HFFc6 (cell line): ENCODE data around the gene DNAAF3. TPM values are rescaled to one million over a fixed set of nuclear protein-coding genes. Genes with fewer than 3 reads are reported as not detected.

Experiments
- DNase-seq: peaks from one replicate; pipeline ENCODE4 v3.0.0-alpha.2; 2018
- H3K27ac Mint-ChIP-seq: 2 replicates; pipeline ENCODE4 v1.8.0; 2020; ENCODE audit warnings: mild to moderate bottlenecking, mixed read lengths
- H3K27me3 Mint-ChIP-seq: 2 replicates; pipeline ENCODE4 v1.8.0; 2021; ENCODE audit warnings: mild to moderate bottlenecking, moderate library complexity, mixed read lengths; ENCODE audit not compliant: insufficient read depth
- H3K36me3 Mint-ChIP-seq: 2 replicates; pipeline ENCODE4 v1.8.0; 2021; ENCODE audit warnings: low read depth, mixed read lengths
- H3K4me1 Mint-ChIP-seq: 2 replicates; pipeline ENCODE4 v1.8.0; 2020; ENCODE audit warnings: low read depth, mixed read lengths
- H3K4me3 Mint-ChIP-seq: 2 replicates; pipeline ENCODE4 v1.8.0; 2020; ENCODE audit warnings: mild to moderate bottlenecking, moderate library complexity, mixed read lengths
- H3K9me3 Mint-ChIP-seq: 2 replicates; pipeline ENCODE4 v1.8.0; 2020; ENCODE audit warnings: mild to moderate bottlenecking, mixed read lengths
- total RNA-seq, 6 experiments: library from RNA; stranded (reverse); fragmentation: NEBNext Ultra II Directional; extraction: Animal tissue kit (Norgen Biotek cat#: 25700); gene quantifications; 2 replicates in 1 of 6; 3 replicates in 5 of 6; pipeline ENCODE4 v1.2.3, GENCODE V29; 2021
- TF ChIP-seq, protein P1 (sequence below): fragments of 200-600 bp; sonication (generic); IDR thresholded peaks from 2 replicates; pipeline ENCODE4 v1.5.0; 2021; ENCODE audit warnings: antibody characterized with exemption, mild to moderate bottlenecking

DNAAF3 gene
- total RNA-seq, 6 experiments from 2014 or later = 0.20 to 1.1 (median 0.72) TPM

DNA sequence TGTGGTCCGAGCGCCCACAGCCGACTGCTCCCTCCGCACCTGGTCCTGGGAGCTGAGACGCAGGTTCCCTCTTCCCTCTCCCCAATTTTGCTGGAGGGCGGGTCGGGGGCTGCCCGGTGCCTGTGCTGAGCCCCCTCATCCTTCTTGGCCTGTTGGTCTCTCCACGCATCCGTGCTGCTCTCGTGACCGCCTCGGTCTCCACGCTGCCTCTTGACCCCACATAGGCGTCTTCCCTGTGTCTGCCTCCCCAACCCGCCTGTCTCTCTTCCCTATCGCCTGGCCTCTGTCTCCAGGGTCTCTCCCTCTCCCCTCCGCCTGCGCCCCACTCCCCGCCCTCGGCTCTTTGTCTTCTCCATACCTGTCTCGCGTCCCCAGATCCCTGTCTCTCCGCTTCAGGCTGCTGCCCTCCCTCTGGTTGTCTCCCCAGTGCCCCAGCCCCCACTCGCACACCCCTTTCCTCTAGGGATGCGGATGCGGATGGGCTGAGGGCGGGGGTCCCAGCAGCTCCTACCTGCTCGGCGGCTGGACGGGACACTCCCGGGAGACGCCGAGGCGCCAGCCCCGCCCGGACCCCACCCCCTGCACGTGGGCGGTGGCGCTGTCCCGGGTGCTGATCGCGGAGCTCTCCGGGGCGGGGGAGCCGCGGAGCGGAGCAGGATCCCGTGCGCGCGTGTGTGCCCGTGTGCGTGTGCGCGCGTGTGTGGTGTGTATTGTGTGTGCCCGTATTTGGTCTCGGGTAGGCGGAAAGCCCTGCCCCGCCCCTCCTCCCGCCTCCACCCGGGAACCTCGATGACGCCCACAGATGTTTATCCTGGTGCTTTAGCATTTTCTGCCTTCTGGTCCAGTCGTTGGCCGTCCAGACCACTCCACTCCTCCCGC is 13.4 kb upstream of the DNAAF3 start, which contains the start of gene SYT5:
SYT5 (minus strand) TSS at position 684 of the 879 bp plus-strand sequence. CDS start 1,248 bp downstream, outside the sequence.
- peak within 1 kb of the TSS; percentile 94 for H3K27ac Mint-ChIP-seq
- H3K9me3 Mint-ChIP-seq = no peaks in the 10 kb centered on the region
- H3K4me3 Mint-ChIP-seq = peak within 1 kb of the TSS; percentile 83
- H3K36me3 Mint-ChIP-seq = peaks cover 4% of the 10 kb centered on the region; the same call in 1 of the 2 replicates
- peaks cover 17% of the 10 kb centered on the region for H3K27me3 Mint-ChIP-seq
- TF ChIP-seq, protein P1, sequence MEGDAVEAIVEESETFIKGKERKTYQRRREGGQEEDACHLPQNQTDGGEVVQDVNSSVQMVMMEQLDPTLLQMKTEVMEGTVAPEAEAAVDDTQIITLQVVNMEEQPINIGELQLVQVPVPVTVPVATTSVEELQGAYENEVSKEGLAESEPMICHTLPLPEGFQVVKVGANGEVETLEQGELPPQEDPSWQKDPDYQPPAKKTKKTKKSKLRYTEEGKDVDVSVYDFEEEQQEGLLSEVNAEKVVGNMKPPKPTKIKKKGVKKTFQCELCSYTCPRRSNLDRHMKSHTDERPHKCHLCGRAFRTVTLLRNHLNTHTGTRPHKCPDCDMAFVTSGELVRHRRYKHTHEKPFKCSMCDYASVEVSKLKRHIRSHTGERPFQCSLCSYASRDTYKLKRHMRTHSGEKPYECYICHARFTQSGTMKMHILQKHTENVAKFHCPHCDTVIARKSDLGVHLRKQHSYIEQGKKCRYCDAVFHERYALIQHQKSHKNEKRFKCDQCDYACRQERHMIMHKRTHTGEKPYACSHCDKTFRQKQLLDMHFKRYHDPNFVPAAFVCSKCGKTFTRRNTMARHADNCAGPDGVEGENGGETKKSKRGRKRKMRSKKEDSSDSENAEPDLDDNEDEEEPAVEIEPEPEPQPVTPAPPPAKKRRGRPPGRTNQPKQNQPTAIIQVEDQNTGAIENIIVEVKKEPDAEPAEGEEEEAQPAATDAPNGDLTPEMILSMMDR = no peak
- DNase-seq = no peak
- peaks cover 32% of the 10 kb centered on the region for H3K4me1 Mint-ChIP-seq

DNA sequence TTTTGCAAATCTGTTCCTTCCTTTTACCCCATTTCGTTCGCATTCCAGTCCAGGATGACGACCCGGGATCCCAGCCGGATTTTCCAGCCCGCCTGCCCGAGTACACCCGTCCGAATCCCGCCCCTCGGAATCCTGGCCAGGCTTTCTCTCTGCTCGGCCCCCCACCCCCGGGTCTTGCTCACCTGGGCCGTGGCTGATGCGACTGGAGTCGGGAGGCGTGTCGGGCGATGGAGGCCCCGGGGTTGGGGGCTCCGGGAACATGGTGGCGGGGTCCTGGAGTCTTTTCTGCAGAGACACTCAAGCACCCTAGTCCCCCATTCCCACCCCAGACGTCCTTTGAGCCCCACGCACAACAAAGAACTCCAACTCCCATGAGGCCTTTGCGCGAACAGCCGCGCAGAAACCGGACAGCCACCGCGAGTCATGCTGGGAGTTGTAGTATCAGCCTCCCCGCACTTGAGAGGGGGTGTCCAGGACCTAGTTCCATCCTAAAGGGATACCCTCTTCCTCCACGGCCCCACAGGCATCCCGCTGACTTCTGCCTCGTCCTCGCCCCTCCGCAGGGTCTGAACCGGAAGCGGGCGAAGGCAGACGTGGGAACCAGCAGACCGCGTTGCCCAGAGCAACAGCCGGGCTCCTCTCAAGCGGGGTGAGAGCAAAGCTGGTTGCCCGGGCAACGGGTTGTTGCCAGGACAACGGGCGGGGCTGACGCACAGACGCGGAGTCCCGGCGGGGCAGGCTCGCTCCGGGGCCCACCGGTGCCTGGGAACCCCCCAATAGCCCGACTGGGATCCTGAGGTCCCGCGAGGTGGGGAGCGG is 12.6 kb upstream of the DNAAF3 start:
- Mint-ChIP-seq H3K27me3 (peaks cover 13% of the 10 kb centered on the region), H3K4me3 (peak overlapping the region; percentile 83)
- peak; percentile 86 for DNase-seq

DNA sequence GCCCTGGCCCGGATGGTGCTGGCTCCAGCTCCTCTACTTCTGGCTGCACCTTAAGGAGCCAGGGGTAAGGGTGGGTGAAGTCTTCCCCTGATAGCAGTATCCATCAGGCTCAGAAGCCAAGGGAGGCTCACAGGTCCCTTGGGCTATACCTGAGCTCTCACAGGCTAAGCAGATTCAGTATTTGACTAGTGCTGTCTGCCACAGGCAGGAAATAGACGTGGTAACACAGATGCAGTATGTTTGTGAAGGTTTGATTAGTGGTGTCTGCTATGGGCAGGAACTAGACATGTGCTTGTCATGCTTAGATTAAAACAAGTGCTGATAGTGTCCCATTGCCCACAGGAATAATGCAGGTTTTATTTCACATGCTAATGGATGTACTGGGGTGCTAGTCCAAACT is 9.7 kb upstream of the DNAAF3 start:
- H3K4me3 Mint-ChIP-seq = no peak overlapping the region
- H3K9me3 Mint-ChIP-seq = no peaks in the 10 kb centered on the region
- DNase-seq = no peak
- H3K4me1 Mint-ChIP-seq = peaks cover 51% of the 10 kb centered on the region
- peaks cover 11% of the 10 kb centered on the region for H3K27me3 Mint-ChIP-seq
- TF ChIP-seq, protein P1 = no peak
- H3K27ac Mint-ChIP-seq = no peak overlapping the region
- peaks cover 4% of the 10 kb centered on the region; the same call in 1 of the 2 replicates for H3K36me3 Mint-ChIP-seq

More for the DNA sequence above, 12.6 kb upstream of the DNAAF3 start:
- H3K27ac Mint-ChIP-seq = peak overlapping the region; percentile 94
- no peaks in the 10 kb centered on the region for H3K9me3 Mint-ChIP-seq
- H3K36me3 Mint-ChIP-seq = peaks cover 4% of the 10 kb centered on the region; the same call in 1 of the 2 replicates
- TF ChIP-seq, protein P1 = no peak
- H3K4me1 Mint-ChIP-seq = peaks cover 32% of the 10 kb centered on the region

DNA sequence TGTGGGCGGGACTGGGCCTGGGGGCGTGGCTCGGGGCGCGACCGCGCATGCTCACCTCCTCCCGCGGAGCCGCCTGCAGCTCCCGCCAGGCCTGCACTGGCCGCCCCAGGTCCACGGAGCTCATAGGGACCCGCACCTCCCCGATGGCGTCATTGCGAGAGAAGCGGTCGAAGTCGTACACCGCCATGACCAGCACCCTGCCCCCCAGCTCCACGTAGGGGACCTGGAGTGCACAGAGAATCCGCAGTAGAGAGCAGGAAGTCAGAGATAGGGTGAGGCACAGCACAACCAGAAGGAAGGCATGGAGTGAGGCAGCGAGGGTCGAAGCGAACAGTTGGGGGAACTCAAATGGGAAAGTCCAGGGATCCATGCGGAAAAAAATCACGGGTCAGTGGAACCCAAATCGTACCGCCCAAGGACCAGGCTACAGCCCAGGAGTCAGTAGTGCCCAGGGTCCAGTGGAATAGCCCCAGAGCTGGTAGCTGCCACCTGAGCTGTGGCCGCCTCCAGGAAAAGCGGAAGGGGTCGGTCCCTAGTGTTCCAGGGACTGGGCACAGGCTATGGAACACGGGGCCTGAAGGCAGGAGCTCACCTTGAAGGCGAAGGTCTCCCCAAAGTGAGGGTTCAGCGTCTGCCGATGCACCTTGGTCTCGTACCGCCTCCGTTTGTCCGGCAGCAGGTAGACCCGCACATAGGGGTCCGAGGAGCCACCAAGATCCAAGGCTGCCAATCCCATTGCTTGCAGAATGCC is 8.9 kb upstream of the DNAAF3 start:
- Mint-ChIP-seq H3K4me1 (peaks cover 48% of the 10 kb centered on the region), H3K4me3 (no peak overlapping the region), H3K9me3 (no peaks in the 10 kb centered on the region), H3K36me3 (peaks cover 4% of the 10 kb centered on the region; the same call in 1 of the 2 replicates), H3K27ac (no peak overlapping the region), H3K27me3 (peaks cover 5% of the 10 kb centered on the region; the same call in 1 of the 2 replicates)
- TF ChIP-seq, protein P1 = no peak
- no peak for DNase-seq
